ENCODE results near the gene KLK15.
"Not testable (repeated sequence)": the region's sequence is repeated elsewhere in the genome, so short reads cannot be mapped to it uniquely, and the experiment has no call there.

Gene KLK15

DNA sequence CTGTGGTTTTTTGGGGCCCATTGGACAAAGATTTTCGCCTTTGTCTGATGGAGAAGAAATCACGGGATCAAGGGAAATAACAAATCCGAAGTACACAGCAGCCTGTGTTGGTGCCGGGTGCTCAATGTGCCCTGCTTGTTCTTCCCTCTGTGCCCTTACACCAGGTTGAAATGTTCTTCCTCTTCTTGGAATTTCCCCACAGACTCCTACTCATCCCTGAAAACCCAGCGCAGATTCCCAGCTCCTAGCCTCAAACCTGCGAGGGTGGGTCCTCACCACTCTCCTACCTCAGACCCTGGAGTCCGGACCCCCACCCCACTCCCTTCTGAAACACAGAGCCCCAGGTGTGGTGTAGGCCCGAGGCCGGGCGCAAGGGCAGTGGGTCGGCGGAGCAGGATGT, 48.0 kb downstream of the KLK15 start:
- TF ChIP-seq, protein P1, sequence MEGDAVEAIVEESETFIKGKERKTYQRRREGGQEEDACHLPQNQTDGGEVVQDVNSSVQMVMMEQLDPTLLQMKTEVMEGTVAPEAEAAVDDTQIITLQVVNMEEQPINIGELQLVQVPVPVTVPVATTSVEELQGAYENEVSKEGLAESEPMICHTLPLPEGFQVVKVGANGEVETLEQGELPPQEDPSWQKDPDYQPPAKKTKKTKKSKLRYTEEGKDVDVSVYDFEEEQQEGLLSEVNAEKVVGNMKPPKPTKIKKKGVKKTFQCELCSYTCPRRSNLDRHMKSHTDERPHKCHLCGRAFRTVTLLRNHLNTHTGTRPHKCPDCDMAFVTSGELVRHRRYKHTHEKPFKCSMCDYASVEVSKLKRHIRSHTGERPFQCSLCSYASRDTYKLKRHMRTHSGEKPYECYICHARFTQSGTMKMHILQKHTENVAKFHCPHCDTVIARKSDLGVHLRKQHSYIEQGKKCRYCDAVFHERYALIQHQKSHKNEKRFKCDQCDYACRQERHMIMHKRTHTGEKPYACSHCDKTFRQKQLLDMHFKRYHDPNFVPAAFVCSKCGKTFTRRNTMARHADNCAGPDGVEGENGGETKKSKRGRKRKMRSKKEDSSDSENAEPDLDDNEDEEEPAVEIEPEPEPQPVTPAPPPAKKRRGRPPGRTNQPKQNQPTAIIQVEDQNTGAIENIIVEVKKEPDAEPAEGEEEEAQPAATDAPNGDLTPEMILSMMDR (IDR thresholded peaks at IDR 0.05; ENCODE audit: low read length): no peak
- no peak for TF ChIP-seq EZH2 (IDR thresholded peaks at IDR 0.05; ENCODE audit: borderline replicate concordance, low read length)
- no peak overlapping the region for H2AFZ ChIP-seq (ENCODE audit: low read length)
- no peak overlapping the region for H3K9ac ChIP-seq (ENCODE audit: low read length)
- H3K27me3 ChIP-seq (ENCODE audit: insufficient read depth, low read length): 0 out of 2 replicates have a peak, but pooled peaks cover 6% of the 10 kb centered on the region
- H3K79me2 ChIP-seq (ENCODE audit: insufficient read depth, low read length): no peaks in the 10 kb centered on the region
- H3K4me3 ChIP-seq (ENCODE audit: low read depth, low read length, poor library complexity, severe bottlenecking): no peak overlapping the region
- H3K36me3 ChIP-seq (ENCODE audit: insufficient read depth, low read length): no peaks in the 10 kb centered on the region
- no peaks in the 10 kb centered on the region for H3K4me1 ChIP-seq (ENCODE audit: insufficient read depth, low read length, severe bottlenecking)
- H3K4me2 ChIP-seq (ENCODE audit: low read length): no peak overlapping the region
- no peak overlapping the region for H3K27ac ChIP-seq (ENCODE audit: low read depth, low read length, poor library complexity, severe bottlenecking)
- no peaks in the 10 kb centered on the region for H3K9me2 ChIP-seq (ENCODE audit: low read depth, low read length)
- no peaks in the 10 kb centered on the region for H4K20me1 ChIP-seq (ENCODE audit: insufficient read depth, low read length)
- no peaks in the 10 kb centered on the region for H3F3A ChIP-seq (ENCODE audit: insufficient read depth, low read length)
- H3K9me3 ChIP-seq (ENCODE audit: low read length): no peaks in the 10 kb centered on the region

DNA sequence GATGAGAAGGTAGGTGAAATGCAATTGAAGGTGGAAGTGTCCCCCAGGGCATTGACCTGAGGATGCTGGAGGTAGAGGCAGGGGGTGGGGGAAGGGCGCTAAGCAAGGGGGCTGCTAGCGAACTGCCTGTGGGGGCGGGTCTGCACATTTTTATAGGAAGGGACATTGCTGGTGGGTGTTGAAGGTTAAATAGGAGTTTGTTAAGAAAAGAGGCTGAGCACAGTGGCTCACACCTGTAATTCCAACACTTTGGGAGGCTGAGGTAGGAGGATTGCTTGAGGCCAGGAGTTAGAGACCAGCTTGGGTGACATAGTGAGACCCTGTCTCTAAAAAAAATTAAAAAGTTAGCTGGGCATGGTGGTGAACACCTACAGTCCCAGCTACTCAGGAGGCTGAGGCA, 48.7 kb downstream of the KLK15 start:
- H3K27me3 ChIP-seq (ENCODE audit: insufficient read depth, low read length): 0 out of 2 replicates have a peak, but pooled peaks cover 6% of the 10 kb centered on the region
- no peaks in the 10 kb centered on the region for H3K9me2 ChIP-seq (ENCODE audit: low read depth, low read length)
- no peak overlapping the region for H2AFZ ChIP-seq (ENCODE audit: low read length)
- H3K36me3 ChIP-seq (ENCODE audit: insufficient read depth, low read length): no peaks in the 10 kb centered on the region
- no peak overlapping the region for H3K4me3 ChIP-seq (ENCODE audit: low read depth, low read length, poor library complexity, severe bottlenecking)
- no peaks in the 10 kb centered on the region for H3K4me1 ChIP-seq (ENCODE audit: insufficient read depth, low read length, severe bottlenecking)
- H3K9me3 ChIP-seq (ENCODE audit: low read length): no peaks in the 10 kb centered on the region
- no peaks in the 10 kb centered on the region for H4K20me1 ChIP-seq (ENCODE audit: insufficient read depth, low read length)
- no peak overlapping the region for H3K9ac ChIP-seq (ENCODE audit: low read length)
- no peak overlapping the region for H3K4me2 ChIP-seq (ENCODE audit: low read length)
- no peak for TF ChIP-seq EZH2 (IDR thresholded peaks at IDR 0.05; ENCODE audit: borderline replicate concordance, low read length)
- TF ChIP-seq, protein P1 (IDR thresholded peaks at IDR 0.05; ENCODE audit: low read length): no peak
- H3K79me2 ChIP-seq (ENCODE audit: insufficient read depth, low read length): no peaks in the 10 kb centered on the region
- no peaks in the 10 kb centered on the region for H3F3A ChIP-seq (ENCODE audit: insufficient read depth, low read length)
- H3K27ac ChIP-seq (ENCODE audit: low read depth, low read length, poor library complexity, severe bottlenecking): no peak overlapping the region

DNA sequence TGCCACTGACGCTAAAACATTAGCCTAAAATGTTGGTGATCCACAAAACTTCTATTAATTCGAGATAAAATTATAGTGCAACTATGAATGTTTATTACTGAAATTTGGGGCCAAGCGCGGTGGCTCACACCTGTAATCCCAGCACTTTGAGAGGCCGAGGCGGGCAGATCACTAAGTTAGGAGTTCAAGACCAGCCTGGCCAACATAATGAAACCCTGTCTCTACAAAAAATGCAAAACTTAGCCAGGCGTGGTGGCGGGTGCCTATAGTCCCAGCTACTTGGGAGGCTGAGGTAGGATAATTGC, 49.6 kb downstream of the KLK15 start:
- H3F3A ChIP-seq (ENCODE audit: insufficient read depth, low read length); H3K27ac ChIP-seq (ENCODE audit: low read depth, low read length, poor library complexity, severe bottlenecking); H3K27me3 ChIP-seq (ENCODE audit: insufficient read depth, low read length); H3K36me3 ChIP-seq (ENCODE audit: insufficient read depth, low read length); H4K20me1 ChIP-seq (ENCODE audit: insufficient read depth, low read length); H3K4me3 ChIP-seq (ENCODE audit: low read depth, low read length, poor library complexity, severe bottlenecking); H3K79me2 ChIP-seq (ENCODE audit: insufficient read depth, low read length); H3K4me1 ChIP-seq (ENCODE audit: insufficient read depth, low read length, severe bottlenecking); H3K4me2 ChIP-seq (ENCODE audit: low read length); H3K9ac ChIP-seq (ENCODE audit: low read length); H3K9me3 ChIP-seq (ENCODE audit: low read length); H2AFZ ChIP-seq (ENCODE audit: low read length); H3K9me2 ChIP-seq (ENCODE audit: low read depth, low read length): not testable (repeated sequence)

DNA sequence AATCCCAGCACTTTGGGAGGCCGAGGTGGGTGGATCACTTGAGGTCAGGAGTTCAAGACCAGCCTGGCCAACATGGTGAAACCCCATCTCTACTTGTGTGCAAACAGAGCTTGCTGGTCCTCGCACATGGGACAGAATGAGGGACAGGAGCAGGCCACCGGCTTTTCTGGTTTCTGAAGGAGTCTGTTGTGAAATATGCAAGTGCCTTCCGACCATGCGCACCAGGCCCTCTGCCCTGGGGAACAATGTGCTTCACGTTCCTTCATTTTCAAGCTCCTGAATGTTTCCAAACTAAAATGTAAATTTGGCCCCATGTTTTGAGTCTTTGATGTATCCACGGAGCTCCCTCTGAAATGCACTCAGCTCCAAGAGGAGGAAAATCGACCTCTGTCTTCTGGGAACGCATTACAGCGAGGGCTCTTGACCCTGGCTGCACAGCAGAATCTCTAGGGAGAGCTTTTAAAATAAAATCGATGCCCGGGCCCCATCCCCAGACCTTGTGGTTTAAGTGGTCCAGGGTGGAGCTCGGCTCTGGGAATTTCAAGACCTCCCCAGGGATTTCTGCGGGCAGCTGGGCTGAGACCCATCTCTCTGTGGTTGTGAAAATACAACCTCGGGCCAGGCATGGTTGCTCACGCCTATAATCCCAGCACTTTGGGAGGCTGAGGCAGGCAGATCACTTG, 52.5 kb downstream of the KLK15 start:
- H3K9me2 ChIP-seq (ENCODE audit: low read depth, low read length): no peaks in the 10 kb centered on the region
- no peak for TF ChIP-seq EZH2 (IDR thresholded peaks at IDR 0.05; ENCODE audit: borderline replicate concordance, low read length)
- TF ChIP-seq, protein P1 (IDR thresholded peaks at IDR 0.05; ENCODE audit: low read length): no peak
- H3K9me3 ChIP-seq (ENCODE audit: low read length): no peaks in the 10 kb centered on the region
- no peaks in the 10 kb centered on the region for H3K79me2 ChIP-seq (ENCODE audit: insufficient read depth, low read length)
- no peak overlapping the region for H3K9ac ChIP-seq (ENCODE audit: low read length)
- H2AFZ ChIP-seq (ENCODE audit: low read length): no peak overlapping the region
- no peaks in the 10 kb centered on the region for H3K36me3 ChIP-seq (ENCODE audit: insufficient read depth, low read length)
- H3K4me1 ChIP-seq (ENCODE audit: insufficient read depth, low read length, severe bottlenecking): no peaks in the 10 kb centered on the region
- H4K20me1 ChIP-seq (ENCODE audit: insufficient read depth, low read length): no peaks in the 10 kb centered on the region
- H3K27ac ChIP-seq (ENCODE audit: low read depth, low read length, poor library complexity, severe bottlenecking): no peak overlapping the region
- no peak overlapping the region for H3K4me3 ChIP-seq (ENCODE audit: low read depth, low read length, poor library complexity, severe bottlenecking)
- no peak overlapping the region for H3K4me2 ChIP-seq (ENCODE audit: low read length)
- H3K27me3 ChIP-seq (ENCODE audit: insufficient read depth, low read length): 0 out of 2 replicates have a peak, but pooled peaks cover 6% of the 10 kb centered on the region
- no peaks in the 10 kb centered on the region for H3F3A ChIP-seq (ENCODE audit: insufficient read depth, low read length)
